Dendritic cell treated with granulocyte-macrophage colony-stimulating factor and Interleukin-4, amounts not matched to agents 40 ng/mL and 50 ng/mL, for 4 days (primary cell): ENCODE data around the gene C12orf75.
"Not testable (repeated sequence)": the region's sequence is repeated elsewhere in the genome, so short reads cannot be mapped to it uniquely, and the experiment has no call there.

Source experiments
- H3K27ac Mint-ChIP-seq: one replicate; pipeline ENCODE4 v1.8.0; 2022; ENCODE audit warnings: mild to moderate bottlenecking, mixed read lengths
- H3K27me3 Mint-ChIP-seq: one replicate; pipeline ENCODE4 v1.8.0; 2022; ENCODE audit warnings: mild to moderate bottlenecking, mixed read lengths
- H3K36me3 Mint-ChIP-seq: one replicate; pipeline ENCODE4 v1.8.0; 2022; ENCODE audit warnings: low read depth, mixed read lengths
- H3K4me1 Mint-ChIP-seq: one replicate; pipeline ENCODE4 v1.8.0; 2022; ENCODE audit warnings: low read depth, mixed read lengths
- H3K4me3 Mint-ChIP-seq: one replicate; pipeline ENCODE4 v1.8.0; 2022; ENCODE audit warnings: mild to moderate bottlenecking, moderate library complexity, mixed read lengths
- H3K9me3 Mint-ChIP-seq: one replicate; pipeline ENCODE4 v1.8.0; 2022; ENCODE audit warnings: mixed read lengths
- intact Hi-C: fragments of 100-400 bp; cut with micrococcal nuclease; formaldehyde crosslinking; loops from one replicate; pipeline ENCODE4 v1.15.0; 2022

C12orf75 gene

GRCh38 chr12:105384220-105384619 is 53.7 kb downstream of the C12orf75 start:
- H3K27ac Mint-ChIP-seq: no peak overlapping the region
- H3K36me3 Mint-ChIP-seq: no peaks in the 10 kb centered on the region
- H3K4me1 Mint-ChIP-seq: no peaks in the 10 kb centered on the region
- H3K9me3 Mint-ChIP-seq: no peaks in the 10 kb centered on the region
- intact Hi-C loops: loop anchor here (5.0 to 10.0 kb wide), 3 partner anchors 59 to 217 kb away; no protein-coding TSS in a partner anchor
- H3K4me3 Mint-ChIP-seq: no peak overlapping the region
- no peaks in the 10 kb centered on the region for H3K27me3 Mint-ChIP-seq

- Mint-ChIP-seq H3K27ac (no peak overlapping the region), H3K9me3 (no peaks in the 10 kb centered on the region), H3K27me3 (no peaks in the 10 kb centered on the region), H3K4me3 (no peak overlapping the region), H3K4me1 (no peaks in the 10 kb centered on the region), H3K36me3 (no peaks in the 10 kb centered on the region)
- intact Hi-C loops: loop anchor here (5.0 to 10.0 kb wide), 3 partner anchors 60 to 218 kb away; no protein-coding TSS in a partner anchor
These were observed 54.5 kb downstream of the C12orf75 start for GRCh38 chr12:105384916-105385535.

GRCh38 chr12:105386431-105386830 is 55.9 kb downstream of the C12orf75 start:
- Mint-ChIP-seq H3K27ac (no peak overlapping the region), H3K36me3 (no peaks in the 10 kb centered on the region), H3K4me3 (no peak overlapping the region), H3K9me3 (no peaks in the 10 kb centered on the region), H3K4me1 (no peaks in the 10 kb centered on the region), H3K27me3 (no peaks in the 10 kb centered on the region)
- intact Hi-C loops: loop anchor here (10.0 kb wide), 2 partner anchors 62 to 162 kb away; no protein-coding TSS in a partner anchor

- intact Hi-C loops: no loop called here
- H3K4me3 Mint-ChIP-seq: no peak overlapping the region
- no peaks in the 10 kb centered on the region for H3K27me3 Mint-ChIP-seq
- H3K27ac Mint-ChIP-seq: no peak overlapping the region
- no peaks in the 10 kb centered on the region for H3K36me3 Mint-ChIP-seq
- H3K4me1 Mint-ChIP-seq: no peaks in the 10 kb centered on the region
- H3K9me3 Mint-ChIP-seq: no peaks in the 10 kb centered on the region
These were observed 60.7 kb downstream of the C12orf75 start for GRCh38 chr12:105391231-105391630.

- no peak overlapping the region for H3K27ac Mint-ChIP-seq
- H3K4me1 Mint-ChIP-seq: no peaks in the 10 kb centered on the region
- H3K9me3 Mint-ChIP-seq: peaks cover 10% of the 10 kb centered on the region
- no peaks in the 10 kb centered on the region for H3K27me3 Mint-ChIP-seq
- intact Hi-C loops: no loop called here
- no peak overlapping the region for H3K4me3 Mint-ChIP-seq
- no peaks in the 10 kb centered on the region for H3K36me3 Mint-ChIP-seq
These were observed 63.1 kb downstream of the C12orf75 start for GRCh38 chr12:105393587-105393986.

- Mint-ChIP-seq H3K4me3 (no peak overlapping the region), H3K9me3 (peaks cover 16% of the 10 kb centered on the region), H3K4me1 (no peaks in the 10 kb centered on the region), H3K27ac (no peak overlapping the region), H3K27me3 (no peaks in the 10 kb centered on the region), H3K36me3 (no peaks in the 10 kb centered on the region)
- intact Hi-C loops: no loop called here
These were observed 65.5 kb downstream of the C12orf75 start for GRCh38 chr12:105396024-105396423.

- peaks cover 16% of the 10 kb centered on the region for H3K9me3 Mint-ChIP-seq
- H3K27me3 Mint-ChIP-seq: no peaks in the 10 kb centered on the region
- H3K27ac Mint-ChIP-seq: no peak overlapping the region
- intact Hi-C loops: no loop called here
- no peaks in the 10 kb centered on the region for H3K4me1 Mint-ChIP-seq
- no peak overlapping the region for H3K4me3 Mint-ChIP-seq
- H3K36me3 Mint-ChIP-seq: no peaks in the 10 kb centered on the region
These were observed 66.5 kb downstream of the C12orf75 start for GRCh38 chr12:105396983-105397382.

- Mint-ChIP-seq H3K9me3 (peaks cover 16% of the 10 kb centered on the region), H3K4me3 (no peak overlapping the region), H3K27me3 (no peaks in the 10 kb centered on the region), H3K27ac (no peak overlapping the region), H3K4me1 (no peaks in the 10 kb centered on the region), H3K36me3 (no peaks in the 10 kb centered on the region)
- intact Hi-C loops: no loop called here
These were observed 68.4 kb downstream of the C12orf75 start for GRCh38 chr12:105398930-105399329.

- no peak overlapping the region for H3K4me3 Mint-ChIP-seq
- H3K27me3 Mint-ChIP-seq: no peaks in the 10 kb centered on the region
- H3K9me3 Mint-ChIP-seq: peaks cover 19% of the 10 kb centered on the region
- H3K36me3 Mint-ChIP-seq: no peaks in the 10 kb centered on the region
- intact Hi-C loops: no loop called here
- no peak overlapping the region for H3K27ac Mint-ChIP-seq
- no peaks in the 10 kb centered on the region for H3K4me1 Mint-ChIP-seq
These were observed 69.1 kb downstream of the C12orf75 start for GRCh38 chr12:105399428-105400081.

GRCh38 chr12:105400227-105400626 is 69.7 kb downstream of the C12orf75 start:
- intact Hi-C loops: no loop called here
- H3K27me3 Mint-ChIP-seq: no peaks in the 10 kb centered on the region
- no peaks in the 10 kb centered on the region for H3K4me1 Mint-ChIP-seq
- no peaks in the 10 kb centered on the region for H3K36me3 Mint-ChIP-seq
- no peak overlapping the region for H3K4me3 Mint-ChIP-seq
- H3K9me3 Mint-ChIP-seq: peaks cover 23% of the 10 kb centered on the region
- no peak overlapping the region for H3K27ac Mint-ChIP-seq

GRCh38 chr12:105401198-105401597 is 70.7 kb downstream of the C12orf75 start:
- no peaks in the 10 kb centered on the region for H3K27me3 Mint-ChIP-seq
- intact Hi-C loops: no loop called here
- H3K4me3 Mint-ChIP-seq: no peak overlapping the region
- H3K4me1 Mint-ChIP-seq: no peaks in the 10 kb centered on the region
- no peaks in the 10 kb centered on the region for H3K36me3 Mint-ChIP-seq
- H3K27ac Mint-ChIP-seq: no peak overlapping the region
- peaks cover 23% of the 10 kb centered on the region for H3K9me3 Mint-ChIP-seq

GRCh38 chr12:105402366-105402765 is 71.9 kb downstream of the C12orf75 start:
- Mint-ChIP-seq H3K4me1 (no peaks in the 10 kb centered on the region), H3K9me3 (peaks cover 23% of the 10 kb centered on the region), H3K36me3 (no peaks in the 10 kb centered on the region), H3K27me3 (no peaks in the 10 kb centered on the region), H3K27ac (no peak overlapping the region), H3K4me3 (no peak overlapping the region)
- intact Hi-C loops: no loop called here

- Mint-ChIP-seq H3K4me3 (no peak overlapping the region), H3K4me1 (no peaks in the 10 kb centered on the region), H3K9me3 (peaks cover 18% of the 10 kb centered on the region), H3K27ac (no peak overlapping the region), H3K36me3 (no peaks in the 10 kb centered on the region), H3K27me3 (no peaks in the 10 kb centered on the region)
- intact Hi-C loops: no loop called here
These were observed 72.6 kb downstream of the C12orf75 start for GRCh38 chr12:105403095-105403494.

GRCh38 chr12:105404134-105404533 is 73.6 kb downstream of the C12orf75 start:
- H3K36me3 Mint-ChIP-seq, H3K4me1 Mint-ChIP-seq, H3K27me3 Mint-ChIP-seq, H3K4me3 Mint-ChIP-seq, H3K9me3 Mint-ChIP-seq, H3K27ac Mint-ChIP-seq, intact Hi-C loops: not testable (repeated sequence)

GRCh38 chr12:105406497-105406896 is 76.0 kb downstream of the C12orf75 start:
- intact Hi-C loops: no loop called here
- Mint-ChIP-seq H3K27ac (no peak overlapping the region), H3K36me3 (no peaks in the 10 kb centered on the region), H3K4me3 (no peak overlapping the region), H3K27me3 (peaks cover 13% of the 10 kb centered on the region), H3K4me1 (peaks cover 12% of the 10 kb centered on the region), H3K9me3 (peaks cover 7% of the 10 kb centered on the region)
